HT-29 (cell line): Measurements from ENCODE around the gene QRFP. TPM values are rescaled to one million over a fixed set of nuclear protein-coding genes. Genes with fewer than 3 reads are reported as not detected.
A peak's percentile ranks its signal among the peaks of the same experiment; 100 is the strongest.

ENCODE experiments used
- DNase-seq: peaks from one replicate; pipeline ENCODE4 v3.0.0-alpha.2; 2015; ENCODE audit warnings: low spot score
- total RNA-seq: library from RNA; depleted of rRNA; stranded (reverse); fragments of >200 nt; shearing (Covaris generic); gene quantifications from 2 replicates; pipeline ENCODE4 v1.2.3, GENCODE V29; 2014

The QRFP gene
- total RNA-seq, 1 experiment from 2014 or later: not detected

DNA sequence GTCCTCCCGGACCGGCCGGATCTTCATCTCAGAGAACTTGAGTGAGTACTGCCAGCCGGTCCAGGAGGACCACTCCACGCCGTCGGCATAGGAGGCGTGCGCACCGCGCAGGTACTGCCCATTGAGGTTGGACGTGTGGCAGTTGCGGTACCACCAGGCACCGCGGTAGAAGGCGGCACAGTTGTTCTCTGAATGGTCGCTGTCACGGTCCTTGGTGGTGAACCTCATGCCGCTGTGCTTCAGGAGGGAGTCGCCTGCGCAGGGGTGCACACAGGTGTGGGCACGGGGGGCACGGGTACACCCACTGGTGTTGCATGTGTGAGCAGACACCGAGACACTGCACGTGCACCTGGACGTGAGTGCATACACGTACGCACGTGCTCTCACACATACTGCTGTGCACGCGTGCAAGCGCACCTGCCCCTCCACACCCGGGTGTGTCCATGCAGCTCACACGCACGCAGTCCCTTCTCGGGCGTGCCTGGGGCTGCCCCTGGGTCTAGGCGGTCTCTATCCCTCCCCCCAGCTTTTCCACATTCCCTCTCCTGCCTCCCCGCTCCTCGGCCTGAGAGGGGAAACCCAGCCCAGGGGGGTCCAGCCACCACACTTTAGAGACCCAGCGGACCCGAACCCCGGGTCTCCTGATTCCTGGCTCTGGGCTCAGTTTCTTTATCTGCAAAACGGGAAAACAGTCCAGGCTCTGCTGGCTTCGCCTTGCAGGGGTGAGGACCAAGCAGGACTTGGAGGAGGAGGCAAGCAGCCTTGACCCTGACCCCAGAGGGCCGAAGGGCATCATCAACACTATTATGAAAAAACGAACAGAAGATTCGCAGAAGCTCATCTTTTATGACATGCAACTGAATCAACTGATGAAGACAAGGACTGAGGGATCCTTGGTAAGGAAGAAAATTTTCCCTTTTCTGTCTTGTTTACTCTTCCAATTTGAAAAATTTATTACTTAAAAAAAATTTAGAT, 7.7 kb upstream of the QRFP start:
- DNase-seq: no peak

DNA sequence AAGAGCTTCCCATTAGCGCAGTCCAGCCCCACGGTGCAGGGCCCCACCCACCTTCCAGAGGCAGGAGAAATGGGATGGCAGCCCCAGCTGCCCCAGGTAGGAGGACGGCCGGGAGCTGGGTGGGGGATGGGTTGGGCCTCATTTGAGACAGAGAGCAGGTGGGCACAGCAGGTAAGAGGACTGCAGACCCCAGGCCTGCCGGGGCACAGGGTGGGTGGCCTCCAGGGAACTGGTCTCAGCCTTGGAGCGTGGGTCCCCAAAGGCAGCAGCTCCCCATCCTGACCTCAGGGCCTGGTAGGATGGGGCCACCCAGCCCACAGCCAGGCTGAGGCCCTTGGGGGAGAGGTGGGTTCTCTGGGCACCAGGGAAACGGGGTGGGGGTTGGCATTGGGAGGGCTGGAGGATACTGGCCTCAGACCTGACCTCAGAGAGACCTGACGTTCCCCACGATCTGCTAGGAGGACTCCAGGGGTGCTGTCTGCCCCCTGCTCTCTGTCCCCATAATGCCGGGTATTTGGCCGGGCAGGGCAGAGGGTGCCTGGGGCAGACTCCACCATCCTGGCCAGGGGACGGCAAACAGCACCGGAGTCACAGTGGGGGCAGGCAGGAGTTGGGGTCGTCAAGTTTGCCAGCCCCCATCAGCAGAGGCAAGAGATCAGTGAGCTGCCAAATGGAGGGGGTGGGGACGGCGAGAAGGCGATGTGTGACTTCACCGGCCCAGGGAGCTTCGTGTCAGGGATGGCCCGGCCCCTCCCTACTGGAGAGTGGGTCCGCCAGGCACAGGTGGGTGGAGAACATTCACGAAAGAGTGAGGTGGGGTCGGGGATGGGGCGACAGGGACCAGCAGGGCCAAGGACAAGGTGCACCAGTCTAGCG, 6.8 kb upstream of the QRFP start:
- no peak for DNase-seq

DNA sequence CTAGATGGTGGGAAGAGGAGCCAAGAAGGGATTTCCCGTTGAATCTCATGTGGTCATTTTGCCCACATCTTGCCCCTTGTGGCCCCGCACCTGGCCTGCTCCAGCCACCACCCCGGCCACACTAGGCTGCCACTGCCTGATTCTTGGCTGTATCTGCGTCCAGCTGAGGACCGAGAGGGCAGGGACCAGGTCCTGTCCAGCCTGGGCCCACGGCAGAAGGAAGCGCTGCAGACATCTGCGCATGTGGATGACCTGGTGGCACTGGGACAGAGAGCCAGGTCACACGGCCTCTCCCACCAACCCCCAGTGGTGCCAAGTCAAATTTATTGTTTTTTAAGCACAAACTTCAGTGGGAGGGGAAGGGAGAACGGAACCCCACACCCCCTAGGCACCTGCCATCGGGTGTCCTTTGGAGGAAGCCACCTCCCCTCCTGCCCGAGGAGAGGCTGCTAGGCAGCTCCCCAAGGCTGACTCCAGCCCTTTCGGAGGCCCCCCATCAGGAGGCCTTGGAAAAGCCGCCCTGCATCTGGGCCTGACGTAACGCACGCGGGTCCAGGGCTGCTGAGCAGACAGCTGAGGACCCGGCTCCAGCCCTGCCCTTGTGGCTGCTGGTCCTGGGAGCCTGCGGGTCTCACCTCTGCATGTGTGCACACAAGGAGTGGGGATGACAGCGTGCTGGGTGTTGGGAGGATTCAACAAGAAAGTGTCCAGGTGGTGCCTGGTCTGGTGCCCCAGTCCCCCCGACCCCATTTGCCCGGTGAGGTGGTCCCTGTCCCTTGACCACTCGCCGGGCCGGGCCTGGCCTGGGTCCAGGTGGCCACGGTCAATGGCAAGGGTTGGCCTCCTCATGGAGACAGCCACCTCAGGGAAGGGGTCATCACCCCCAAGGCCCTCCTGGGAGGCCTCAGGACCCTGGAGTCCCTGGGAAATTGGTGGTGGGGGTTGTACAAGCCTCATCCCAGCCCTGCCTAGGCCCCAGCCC, 5.9 kb upstream of the QRFP start:
- DNase-seq: no peak

DNA sequence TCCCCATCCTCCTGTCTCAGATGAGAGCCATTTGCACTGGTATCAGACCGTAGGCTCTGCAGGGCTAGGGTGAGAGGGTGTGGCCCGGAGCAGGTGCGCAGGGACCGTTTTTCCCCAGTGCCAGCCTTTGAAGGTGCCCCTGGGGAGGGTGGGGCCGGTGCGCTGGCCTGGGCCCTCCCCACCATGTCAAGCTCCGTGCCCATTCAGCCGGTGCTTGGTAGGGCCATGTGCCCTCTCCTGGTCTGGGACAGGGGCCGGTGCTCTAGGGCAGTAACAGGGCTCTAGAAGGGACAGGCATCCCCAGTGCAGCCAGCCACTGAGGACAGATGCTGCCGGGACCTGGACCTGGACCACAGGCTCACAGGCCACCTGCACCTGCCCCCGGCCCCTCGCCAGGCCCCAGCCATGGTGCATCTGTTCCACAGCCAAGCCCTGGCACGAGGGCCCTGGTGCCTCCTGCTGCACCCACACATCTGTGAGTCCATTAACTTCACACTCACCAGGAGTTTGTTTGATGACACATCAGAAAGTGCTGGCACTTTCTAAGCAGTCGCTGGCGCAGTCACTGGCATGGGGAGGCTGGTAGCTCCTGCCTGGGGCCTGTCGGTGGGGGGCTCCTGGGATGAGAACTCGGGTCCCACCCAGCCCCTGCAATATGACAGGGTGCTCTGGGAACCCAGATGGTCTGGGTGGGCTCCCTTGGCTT, 5.0 kb upstream of the QRFP start:
- DNase-seq: no peak

DNA sequence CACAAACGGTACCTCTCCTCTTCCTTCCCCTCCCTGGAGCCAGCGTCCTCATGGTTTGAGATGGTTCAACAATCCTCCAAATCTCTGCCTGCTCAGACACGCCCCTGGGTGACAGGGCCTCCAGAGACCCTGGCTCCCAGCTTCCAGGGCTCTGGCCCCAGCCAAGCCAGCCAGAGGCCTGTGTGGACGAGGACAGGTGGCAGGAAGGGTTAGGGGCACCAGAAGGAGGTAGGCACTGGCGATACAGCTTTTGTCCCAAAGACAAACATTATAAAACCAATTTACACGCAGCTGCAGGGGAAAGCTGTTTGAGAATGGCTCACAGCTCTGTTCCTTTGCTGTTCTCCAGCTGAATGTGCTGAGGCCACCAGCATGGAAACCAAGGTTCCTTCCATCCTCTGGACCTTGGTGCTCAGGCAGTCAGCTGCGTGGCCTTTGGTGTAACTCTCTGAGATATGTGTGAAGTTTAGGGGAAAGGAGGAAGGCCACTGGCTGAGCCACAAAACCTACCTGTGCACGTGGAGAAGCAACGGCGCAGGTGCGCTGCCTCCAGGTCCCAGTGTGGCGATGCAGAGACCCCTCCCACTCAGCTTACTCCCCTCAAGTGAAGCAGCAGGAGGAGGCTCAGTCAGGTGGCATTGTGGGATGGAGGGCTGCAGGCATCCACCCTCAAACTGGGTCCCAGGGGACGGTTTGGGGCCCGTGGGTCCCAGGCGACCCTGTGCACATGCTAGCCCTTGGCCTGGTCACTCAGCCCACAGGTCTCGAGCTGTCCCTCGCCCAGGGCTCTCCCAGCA, 4.3 kb upstream of the QRFP start:
- no peak for DNase-seq

- no peak for DNase-seq
These were observed 2.6 kb upstream of the QRFP start for GRCh38 chr9:130899051-130899748.

GRCh38 chr9:130898552-130898852, 1.9 kb upstream of the QRFP start:
- DNase-seq: no peak

GRCh38 chr9:130897848-130898551, 1.4 kb upstream of the QRFP start:
- DNase-seq: no peak

DNA sequence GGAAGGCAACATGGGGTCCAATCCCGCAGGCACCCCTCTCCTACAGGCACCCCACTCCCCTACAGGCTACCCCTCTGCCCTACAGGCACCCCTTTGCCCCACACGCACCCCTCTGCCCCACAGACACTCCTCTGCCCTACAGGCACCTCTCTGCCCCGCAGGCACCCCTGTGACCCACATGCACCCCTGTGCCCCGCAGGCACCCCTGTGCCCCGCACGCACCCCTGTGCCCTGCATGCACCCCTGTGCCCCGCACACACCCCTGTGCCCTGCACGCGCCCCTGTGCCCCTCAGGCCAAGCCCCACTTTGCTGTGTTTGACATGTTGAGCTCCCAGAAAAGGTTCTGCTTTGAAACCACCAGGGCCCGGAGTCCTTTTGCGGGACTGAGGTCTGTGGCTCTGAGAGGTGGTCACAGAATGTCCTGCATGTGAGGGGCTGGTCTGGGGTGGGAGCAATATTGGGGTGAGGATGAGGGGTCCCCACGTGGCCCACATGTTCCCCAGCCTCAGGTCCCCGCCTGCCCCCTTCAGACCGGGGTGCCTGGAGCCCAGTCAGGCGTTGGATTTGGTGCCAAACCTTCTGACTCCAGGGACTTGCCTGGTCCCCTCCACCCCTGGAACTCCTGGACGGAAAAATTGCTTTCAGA, 616 bp upstream of the QRFP start:
- DNase-seq: no peak

GRCh38 chr9:130895481-130896232, 955 bp downstream of the QRFP start:
- no peak for DNase-seq

GRCh38 chr9:130895038-130895437, 1.6 kb downstream of the QRFP start:
- DNase-seq: no peak

DNA sequence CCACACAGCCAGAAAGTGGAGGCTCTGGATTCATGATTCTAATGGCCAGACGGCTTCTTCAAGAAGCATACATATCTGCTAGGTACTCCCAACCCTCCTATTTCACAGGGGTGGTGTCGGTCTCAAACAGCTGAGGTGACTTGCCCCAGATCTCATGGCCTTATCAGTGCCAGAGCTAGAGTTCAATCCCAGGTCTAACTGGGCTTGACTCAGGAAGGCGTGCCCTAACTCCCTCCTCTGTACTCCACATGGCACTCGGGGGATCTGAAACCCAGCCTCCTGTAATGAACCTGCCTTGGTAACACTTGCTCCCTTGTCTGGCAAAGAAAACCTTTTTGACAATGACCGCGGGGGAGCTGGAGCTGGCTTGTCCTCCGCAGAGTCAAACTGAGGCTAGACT, 2.1 kb downstream of the QRFP start:
- no peak for DNase-seq

- DNase-seq: peak; percentile 47
These were observed 3.1 kb downstream of the QRFP start for GRCh38 chr9:130893341-130894101.

DNA sequence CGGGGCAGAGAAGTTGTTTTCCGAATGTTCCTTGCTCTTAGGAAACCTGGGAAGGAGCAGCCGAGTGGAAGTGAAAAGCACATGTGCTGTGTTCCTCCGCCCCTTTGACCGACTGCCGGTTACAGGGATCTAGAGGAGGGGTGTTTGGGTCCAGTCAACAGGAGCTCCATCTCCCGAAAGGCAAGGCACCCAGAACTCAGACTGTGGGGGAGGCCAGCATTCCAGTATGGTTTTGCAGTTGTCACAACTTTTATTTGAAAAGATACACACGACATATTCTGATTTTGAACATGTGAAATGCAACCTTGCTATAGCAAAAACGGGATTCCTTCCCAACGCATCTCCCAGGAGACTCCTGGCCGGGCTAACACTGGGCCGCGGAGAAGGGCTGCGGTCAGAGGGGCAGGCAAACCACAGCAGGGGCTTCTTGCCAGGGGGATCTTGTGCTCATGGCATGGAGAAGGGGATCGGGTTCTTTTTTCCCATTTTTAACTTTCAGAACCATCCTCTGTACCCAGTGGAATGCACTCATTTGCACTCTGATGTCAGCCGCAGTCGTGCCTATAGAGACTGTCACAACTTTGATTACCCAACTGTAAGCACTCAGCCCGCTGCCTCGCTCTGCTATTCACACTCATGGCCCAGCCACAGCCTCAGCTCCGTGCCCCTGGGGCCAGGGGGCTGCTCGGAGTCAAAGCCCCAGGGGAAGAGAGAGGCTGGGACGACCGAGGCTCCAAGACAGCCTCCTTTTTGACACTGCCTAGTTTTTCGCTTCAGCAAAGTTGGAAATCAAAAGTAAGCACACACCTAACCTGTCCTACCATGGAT, 3.9 kb downstream of the QRFP start:
- no peak for DNase-seq

GRCh38 chr9:130891688-130892476, 4.7 kb downstream of the QRFP start:
- DNase-seq: no peak
